ENCODE measurements around the gene GINS2.

The GINS2 gene

DNA sequence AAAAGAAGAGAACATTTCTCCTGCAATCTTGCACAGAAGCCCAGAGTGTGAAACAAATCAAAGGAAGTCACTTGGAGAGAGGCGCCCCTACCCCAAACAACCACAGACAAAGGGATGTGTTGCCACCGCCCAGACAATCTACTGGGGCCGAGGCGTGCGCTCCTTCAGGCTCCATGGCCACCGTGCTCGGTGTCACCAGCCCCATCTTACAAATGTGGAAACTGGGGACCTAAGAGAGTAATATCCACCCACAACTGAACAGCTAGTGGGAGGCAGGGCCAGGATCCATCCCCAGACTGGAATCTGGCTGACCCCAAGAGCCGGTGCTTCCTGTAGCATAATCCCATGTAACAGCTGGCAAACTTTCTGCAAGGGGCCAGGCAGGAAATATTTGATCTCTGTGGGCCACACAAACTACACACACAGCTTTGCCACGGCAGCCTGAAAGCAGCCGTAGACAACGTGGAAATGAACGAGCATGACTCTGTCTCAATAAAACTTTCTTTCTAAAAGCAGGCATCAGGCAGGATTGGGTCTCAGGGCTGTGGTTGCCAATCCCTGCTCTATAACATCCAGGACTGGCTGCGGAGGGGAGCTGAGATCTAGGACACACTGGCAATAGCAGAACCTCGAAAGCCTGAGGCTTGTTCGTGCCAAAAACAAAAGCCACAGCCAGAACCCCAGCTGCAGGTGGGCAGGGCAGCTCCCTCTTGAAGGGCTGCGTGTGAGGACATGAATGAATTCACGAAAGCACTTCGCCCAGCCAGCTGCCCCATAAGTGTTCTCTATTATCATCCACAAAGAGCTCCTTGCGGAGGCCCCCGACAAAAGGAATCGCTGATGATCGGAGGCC is 26.6 kb upstream of the GINS2 start:
- no peak for DNase-seq

DNA sequence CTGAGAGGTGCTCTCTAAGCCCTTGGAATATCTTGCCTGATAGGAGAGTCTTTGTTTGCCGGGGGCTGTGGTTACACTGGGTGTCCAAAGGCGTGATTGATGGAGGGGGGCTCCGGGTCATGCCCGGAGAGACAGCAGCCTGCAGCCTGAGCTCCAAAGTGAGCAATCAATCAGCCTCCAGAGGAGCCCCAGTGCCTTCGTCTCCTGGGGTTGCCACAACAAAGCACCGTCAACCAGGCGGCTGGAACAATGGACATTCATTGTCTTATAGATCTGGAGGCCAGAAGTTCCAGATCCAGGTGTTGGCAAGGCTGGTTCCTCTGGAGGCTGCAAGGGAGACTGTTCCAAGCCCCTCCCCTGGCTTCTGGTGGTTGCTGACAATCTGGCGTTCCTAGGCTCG is 24.0 kb upstream of the GINS2 start:
- DNase-seq, result no peak

DNA sequence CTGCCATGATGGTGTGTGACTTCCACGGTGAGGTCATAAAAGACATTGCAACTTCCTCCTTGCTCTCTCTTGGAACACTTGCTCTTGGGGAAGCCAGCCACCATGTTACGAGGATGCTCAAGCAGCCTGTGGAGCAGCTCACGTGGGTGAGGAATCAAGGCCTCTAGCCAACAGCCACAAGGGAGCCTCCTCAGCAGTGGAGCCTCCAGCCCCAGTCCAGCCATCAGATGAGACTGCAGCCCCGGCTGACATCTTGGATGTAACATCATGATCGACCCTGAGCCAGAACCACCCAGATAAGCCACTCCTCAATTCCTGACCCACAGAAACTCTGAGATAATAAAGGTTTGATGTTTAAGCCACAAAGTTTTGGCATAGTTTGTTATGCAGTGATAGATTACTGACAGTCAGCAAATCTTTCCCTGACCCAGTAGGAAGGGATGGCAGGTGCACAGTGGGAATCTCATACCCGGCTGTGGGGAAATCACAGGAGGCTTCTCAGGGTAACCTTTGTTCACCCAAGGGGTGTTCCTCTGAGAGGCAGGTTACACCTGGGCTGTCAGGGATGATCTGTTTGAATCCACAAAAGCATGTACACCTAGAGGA is 23.3 kb upstream of the GINS2 start:
- DNase-seq, result no peak

DNA sequence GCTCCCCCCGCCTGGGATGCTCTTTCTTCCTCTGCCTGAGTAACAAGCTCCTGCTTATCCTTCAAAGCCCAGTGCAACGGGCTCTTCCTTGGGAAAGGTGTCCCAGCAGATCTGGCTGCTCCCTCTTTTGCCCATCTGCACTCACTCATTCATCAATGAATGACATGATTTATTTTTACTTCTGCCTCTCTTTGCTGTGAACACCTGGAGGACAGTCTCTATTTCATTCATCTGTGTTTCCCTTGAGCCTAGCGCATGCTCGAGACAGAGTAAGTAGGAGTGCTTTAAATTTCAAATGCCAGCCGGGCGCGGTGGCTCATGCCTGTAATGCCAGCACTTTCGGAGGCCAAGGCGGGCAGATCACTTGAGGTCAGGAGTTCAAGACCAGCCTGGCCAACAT is 22.0 kb upstream of the GINS2 start:
- DNase-seq, result no peak

DNA sequence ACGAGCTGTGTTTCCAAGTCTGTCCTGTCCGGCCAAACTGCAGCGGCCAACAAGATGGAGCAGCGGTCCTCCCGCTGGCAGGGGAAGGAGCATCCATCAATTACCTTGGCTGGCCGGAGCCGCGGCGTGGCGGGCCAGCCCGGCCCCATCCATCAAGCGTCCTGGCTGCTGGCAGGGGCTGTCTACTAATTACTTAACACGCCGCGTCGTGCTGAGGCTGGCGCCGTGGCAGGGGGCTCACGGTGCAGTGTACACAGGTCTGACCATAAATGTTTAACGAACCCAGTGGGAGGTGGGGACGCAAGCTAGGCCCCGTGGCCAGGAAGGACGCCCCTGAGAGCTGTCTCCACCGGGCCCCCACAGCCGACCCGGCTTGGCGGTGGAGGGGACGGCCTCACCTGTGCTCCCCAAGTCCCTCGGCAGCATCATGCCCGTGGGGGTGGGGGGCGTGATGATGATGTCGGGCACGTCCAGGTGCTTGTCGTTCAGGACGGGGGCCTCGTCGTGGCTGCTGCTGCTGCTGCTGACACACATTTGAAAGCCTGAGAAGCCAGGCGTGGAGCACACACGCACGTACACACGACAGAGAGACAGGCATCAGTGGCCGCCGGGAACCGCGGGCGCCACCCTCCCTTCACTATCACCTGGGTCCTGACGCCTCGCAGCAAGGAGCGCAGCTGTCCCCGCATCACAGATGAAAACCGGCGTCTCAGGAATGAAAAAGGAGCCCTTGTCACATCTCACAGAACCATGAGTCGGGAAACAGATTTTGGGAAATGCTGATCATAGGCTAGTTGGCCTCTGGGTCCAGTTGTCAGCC is 21.2 kb upstream of the GINS2 start:
- no peak for DNase-seq

DNA sequence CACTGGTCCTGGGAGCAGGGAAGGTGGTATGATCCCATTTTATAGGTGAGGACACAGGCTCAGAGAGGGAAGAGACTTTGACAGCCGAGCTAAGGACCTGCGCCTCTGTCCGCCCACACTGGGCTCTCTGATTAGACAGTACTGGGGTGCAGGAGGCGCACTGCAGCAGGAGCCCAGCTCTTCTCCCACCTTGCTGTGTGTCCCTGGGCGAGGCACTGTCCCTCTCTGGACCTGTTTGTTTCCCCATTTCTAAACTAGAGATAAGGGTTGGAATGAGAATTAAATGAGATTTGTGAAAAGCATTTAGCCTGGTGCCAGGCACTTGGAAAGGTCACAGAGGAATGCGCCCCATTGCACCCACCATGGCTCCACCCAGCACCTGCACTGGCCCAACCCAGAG is 19.6 kb upstream of the GINS2 start:
- no peak for DNase-seq

DNA sequence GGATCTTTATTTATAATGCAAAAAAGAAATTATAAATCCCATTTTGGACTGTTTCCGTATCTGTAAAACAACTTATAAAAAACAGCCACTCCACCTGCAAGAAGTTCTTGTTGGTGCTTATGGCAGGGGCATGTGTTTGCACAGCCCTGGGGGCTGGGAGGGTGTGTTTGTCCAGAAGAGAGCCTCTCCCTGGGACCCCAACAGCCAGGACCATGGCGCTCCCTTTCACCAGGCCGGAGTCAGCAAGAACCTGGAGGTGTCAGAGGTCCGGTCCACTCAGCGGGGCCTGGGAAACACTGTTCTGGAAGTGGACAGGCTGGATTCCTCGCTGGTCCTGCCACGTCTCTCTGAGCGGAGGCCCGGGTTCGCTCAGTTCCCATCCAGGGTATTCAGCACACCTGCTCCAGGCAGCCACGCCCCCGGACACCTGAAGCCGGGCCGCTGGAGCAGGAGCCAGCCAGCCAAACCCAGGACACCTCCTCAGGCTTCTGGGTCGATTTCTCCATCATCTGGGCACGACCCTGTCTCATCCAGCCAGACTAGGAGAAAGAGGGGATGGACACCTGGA is 18.9 kb upstream of the GINS2 start:
- no peak for DNase-seq

DNA sequence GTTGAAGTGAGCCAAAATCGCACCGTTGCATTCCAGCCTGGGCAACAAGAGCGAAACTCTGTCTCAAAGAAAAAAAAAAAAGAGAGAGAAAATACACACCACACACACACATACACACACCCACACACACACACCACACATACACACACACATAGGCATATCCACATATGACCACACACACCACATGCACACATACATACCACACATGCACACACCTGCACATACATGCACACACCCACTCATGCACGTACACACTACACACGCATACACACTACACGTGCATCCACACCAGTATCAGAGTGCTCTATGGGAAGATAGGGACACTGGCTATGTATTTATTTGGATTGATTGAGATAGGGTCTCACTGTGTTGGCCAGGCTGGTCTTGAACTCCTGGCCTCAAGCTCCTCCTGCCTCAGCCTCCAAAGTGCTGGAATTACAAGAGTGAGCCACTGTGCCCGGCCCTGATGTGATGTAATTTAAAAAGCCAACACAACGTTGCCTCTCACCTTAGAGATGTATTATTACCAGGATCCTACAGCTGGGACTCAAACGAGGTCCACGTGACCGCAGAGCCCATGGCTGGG is 17.8 kb upstream of the GINS2 start:
- DNase-seq, result no peak

DNA sequence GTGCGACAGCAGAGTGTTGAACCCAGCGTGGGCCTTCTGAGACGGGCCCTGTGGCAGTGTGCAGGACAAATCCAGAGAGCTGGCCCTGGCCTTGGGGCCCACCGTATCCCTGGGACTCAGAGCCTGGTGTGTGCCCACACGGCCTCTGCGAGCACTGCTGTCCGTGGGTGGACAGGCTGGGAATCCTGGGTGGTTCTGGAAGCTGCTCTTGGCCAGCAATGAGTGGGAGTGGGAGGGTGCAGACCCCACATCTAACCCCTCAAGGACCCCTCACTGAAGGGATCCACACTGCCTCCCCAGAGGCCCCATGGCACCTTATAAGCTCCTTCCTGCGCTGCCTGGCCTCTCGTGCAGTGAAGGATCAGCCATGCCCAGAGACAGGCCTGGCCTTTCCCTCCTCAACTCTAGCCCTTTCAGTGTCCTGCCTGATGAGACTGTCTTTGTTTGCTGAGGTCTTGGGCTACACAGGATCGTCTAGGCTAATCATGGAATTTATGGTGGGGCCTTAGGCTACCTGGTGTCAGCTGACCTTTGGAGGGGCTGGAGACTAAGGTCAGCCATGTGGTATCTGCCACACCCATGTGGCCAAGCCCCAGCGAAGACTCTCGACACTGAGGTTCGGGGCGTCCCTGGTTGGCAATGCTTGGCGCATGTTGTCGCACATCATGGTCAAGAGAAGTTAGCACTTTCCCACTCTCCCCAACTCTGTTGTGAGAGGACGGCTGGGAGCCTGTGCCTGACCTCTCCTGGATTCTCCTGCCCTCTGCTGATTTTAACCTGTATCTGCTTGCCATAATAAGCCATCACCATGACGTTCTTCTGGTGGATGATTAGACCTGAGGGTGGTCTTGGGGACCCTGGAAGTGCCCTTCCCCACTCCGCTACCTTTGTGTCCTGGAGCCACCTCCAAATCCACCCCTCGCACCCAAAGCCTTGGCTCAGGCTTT is 16.4 kb upstream of the GINS2 start:
- no peak for DNase-seq

DNA sequence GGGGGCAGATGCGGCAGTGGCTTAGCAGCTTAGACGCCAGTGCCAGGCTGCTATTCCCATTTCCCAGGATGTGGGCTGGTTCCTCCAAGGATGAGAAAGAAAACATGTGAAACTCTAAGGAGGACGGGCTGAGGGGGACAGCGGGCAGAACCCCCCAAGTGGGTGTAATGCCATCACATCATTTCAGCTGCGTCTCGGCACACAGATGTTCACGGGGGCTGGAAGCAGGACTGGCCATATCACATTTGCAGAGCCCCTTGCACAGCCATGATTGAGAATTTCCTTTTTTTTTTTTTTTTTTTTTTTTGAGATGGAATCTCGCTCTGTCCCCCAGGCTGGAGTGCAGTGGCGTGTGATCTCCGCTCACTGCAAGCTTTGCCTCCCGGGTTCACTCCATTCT is 15.3 kb upstream of the GINS2 start:
- no peak for DNase-seq

DNA sequence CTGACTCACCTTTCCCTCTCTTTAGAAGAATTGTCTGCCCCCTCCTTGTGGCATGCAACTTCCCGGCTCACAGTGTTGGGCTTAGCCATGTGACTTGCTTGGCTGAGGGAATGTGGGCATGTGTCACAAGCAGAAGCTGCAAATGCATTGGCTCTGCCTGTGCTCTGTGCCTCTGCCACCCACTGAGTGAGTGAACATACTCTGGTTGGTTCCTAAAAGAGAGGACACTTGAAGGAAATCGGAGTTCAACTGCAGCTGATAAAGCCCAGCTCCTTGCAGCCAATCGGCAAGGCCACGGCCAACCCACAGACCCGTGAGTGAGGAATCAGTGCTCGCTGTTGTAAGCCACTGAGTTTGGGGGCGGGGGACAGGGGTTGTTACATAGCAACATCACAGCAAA is 10.9 kb upstream of the GINS2 start:
- DNase-seq, result no peak

DNA sequence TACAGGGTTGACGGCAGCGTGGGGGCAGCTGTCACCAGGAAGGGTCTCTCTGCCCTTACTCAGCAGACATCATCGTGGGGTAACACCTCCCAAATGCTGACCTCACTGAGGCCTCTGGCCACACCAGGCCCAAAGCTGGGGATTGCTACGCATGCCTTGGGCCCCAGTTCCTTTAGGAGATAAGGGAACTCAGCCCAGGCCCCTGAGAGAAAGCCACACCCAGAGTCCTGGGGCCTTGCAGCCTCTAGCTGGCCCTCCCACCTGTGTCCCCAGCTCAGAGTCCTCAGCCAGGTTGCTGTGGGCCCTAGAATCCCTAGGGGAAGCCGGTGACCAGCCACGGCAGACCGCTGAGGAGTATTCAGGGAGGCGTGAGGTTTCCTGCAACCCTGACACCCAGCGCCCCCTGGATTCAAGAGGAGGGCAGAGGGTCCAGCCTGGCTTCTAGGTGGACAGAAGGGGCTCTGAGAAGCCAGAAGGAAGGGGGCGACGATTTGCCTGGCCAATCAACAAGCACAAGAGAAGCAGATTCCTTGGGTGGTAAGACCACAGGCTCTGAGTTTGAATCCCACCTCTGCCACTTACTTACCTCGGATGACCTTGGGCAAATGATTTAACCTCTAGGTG is 10.3 kb upstream of the GINS2 start:
- DNase-seq, result no peak

DNA sequence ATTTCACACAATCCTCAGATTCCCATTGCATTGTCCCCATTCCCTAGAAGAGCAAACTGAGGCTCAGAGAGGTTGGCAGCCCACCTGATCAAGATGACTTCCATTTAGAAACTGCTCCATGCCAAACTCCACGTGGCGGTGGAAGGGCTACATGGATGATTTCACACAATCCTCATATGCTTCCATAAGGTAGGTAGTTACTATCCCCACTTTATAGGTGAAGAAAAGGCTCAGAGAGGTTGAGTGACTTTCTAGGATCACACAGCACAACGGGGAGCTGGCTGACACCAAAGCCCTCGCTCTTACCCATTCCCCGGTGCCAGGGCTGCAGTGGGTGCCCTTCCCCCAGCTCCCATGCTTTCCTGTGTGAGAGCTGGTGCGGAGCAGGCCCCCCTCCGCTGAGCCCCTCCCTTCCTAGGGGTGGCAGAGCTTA is 9.7 kb upstream of the GINS2 start:
- DNase-seq, result no peak

DNA sequence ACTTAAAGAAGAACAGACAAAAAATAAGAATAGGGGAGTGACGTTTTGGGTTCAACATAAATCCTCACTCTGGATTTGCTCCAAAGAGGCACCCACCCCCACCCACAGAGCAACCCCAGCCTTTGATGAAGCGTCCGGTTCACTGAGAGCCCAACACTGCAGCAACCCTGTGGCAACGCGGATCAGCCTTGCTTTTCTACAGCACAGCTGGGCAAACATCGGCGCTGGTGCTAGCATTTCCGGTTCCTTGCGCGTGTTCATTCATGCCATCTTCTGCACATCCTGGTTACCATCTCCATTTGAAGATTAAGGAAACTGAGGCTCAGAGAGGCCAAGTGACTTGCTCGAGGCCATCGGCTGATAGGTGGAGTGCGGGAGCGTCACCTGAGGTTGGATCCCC is 8.7 kb upstream of the GINS2 start:
- DNase-seq, result no peak

DNA sequence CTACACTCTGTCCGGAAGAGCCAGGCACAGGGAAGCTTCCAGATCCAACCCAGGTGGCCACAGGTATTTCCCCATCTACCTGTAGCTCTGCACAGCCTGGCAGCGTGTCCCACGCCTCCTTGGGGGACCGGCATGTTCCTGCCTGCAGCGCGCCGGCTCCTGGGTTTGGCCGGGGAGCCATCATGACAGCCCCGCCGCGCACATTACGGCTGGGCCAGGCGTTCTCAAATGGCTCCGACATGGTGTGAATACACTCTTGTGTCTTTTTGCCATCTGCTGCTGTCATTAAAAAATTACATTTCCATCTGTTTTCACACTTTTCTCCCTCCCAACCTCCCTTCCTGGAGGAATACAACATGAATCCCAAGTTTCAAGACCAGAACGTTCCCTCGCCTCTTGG is 8.0 kb upstream of the GINS2 start:
- DNase-seq, result no peak

DNA sequence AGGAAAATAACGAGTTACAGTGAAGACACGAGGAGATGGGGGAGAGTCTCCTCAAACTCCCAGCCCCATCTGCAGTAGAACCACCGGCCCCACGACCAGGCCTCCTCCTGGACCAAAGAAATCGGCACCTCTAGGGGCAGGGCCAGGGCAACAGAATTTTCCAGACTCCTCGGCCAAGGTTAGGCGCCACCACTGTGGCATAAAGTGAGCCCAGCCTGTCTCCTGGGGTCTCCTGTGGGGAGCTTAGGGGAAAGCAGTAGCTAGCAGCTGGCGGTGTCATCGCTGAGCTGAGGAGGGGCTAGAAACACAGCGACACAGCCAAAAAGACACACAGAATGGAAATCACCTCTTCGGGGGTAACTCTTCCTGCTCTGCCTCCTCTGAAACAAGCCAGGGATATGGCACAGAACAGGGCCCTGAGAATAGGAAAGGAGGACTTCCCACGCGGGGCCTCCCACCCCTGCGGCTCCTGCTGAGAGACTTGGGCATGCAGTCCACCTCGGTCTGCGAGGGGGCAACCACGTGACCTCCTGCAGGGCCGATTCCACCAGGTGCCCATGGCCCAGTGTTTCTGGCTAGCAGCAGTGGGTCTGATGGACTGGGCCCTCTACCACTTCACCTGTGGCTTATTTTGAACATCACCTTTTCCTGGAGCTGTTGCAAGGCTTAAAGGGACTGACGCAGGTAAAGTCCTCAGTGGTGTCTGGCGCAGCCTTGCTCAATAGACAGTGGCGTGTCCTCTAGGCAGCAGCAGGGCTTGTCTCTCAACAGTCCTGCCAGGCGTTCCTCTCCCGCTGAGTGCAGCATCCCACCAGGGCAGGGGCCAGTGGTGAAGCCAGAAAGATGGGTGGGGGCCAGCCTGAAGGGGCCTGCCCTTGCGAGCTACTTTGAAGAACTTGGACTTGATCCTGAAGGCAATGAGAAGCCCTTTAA is 6.7 kb upstream of the GINS2 start:
- DNase-seq, result no peak

DNA sequence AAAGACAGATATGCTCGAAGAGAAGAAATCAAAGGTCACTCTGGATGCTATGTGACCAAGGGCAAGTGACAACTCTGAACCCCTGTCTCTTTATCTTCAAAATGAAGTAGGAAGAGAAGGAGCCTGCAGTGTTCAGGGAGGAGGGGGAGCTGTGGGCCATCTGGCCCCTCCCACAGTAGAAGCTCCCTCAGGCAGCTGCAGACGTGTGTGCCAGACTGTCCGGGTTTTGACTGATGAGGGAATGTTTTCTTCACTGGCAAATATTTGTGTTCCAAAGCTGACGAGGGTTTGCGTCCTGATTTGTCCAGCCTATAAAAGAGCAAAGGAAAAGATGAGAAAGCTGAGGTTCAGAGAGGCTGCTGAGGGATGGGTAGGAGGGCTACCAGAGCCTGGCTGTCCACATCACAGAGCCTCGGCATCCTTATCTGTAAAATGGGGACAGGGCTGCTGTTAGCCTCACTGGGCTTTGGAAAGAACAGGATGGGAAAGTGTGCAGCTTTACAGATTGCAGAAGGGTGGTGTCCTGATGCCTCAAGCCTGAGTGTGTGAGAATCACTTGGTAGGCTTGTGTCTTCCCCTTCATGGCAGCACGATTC is 1.8 kb upstream of the GINS2 start:
- no peak for DNase-seq

DNA sequence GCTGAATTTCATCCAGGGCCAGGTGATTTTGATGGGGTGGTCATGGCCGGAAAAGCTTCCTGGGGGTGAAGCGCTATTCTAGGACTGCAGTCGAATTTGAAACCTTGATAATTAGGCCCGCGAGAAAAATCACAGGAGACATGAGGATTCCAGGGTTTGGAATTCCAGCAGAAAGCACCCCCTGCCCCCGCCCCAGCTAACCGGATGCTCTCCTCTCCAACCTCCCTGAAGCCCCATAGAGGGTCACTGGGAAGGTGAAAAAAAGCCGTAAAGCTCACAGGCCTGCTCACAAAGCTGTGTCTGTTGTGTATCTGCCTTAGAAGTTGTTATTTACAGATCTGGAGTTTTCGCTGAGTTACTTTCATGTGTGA is 1.2 kb upstream of the GINS2 start:
- no peak for DNase-seq

DNA sequence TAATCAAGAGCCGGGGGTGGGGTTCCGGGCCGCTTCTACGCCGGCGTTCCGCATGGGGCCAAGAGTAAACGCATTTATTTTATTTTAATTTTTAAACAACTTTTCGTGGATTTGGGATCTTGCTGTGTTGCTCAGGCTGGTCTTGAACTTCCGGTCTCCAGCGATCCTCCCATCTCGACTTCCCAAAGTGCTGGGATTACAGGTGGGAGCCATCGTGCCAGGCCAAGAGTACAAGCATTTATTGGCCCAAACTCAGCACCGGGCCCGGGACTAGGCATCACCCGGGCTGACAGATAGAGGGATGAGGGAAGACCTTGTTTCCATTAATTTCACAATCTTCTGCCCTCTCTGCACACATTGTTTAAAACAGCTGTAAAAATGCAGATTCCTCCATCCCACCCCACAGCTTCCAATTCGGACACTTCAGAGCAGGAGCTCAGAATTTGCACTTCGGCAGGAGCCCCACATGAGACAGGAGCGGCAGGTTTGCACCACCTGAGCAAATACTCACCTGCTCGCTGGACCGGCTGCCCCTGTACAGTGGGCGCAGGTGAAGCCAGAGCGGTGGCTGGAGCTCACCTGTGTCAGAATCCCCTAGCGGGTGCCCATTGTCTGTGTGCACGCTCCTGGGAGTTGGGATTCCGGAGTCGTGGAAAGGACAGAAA is 663 bp upstream of the GINS2 start:
- DNase-seq, result no peak

Measured in activated CD4-positive, CD25-positive, alpha-beta regulatory T cell (primary cell).